Stimulated activated CD4-positive, alpha-beta T cell treated with anti-CD3 and anti-CD28 coated beads, Interleukin-2, amount 100 ng/mL, for 4 hours (primary cell): ENCODE results near the gene CDH2.

ENCODE experiments used
- DNase-seq: peaks from one replicate; pipeline ENCODE4 v3.0.0-alpha.2; 2020; ENCODE audit warnings: low read depth

The CDH2 gene

GRCh38 chr18:28168725-28169124 lies 8.2 kb downstream of the CDH2 start:
- no peak for DNase-seq

DNA sequence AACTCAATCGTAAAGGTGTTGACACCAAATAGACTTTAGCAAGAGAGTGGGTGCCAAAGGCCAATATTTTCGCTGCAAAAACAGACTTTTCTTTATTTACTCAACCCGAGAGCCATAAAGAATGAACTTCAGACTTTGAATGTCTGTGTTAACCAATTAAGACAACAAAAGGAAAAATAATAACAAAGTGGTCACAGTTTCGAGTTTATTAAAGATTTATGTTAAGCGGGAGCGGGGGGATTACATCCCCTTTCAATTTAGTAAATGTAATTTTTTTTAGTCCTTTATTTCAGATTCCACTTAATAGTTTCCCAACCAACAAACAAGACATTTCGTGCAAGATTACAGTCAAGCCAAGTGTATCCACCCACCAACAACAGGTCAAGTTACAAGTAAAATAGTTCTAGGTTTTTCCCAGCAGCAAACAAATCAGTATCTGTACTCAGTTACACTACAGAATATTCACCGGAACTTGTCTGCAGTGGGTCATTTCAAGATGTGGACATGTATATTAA lies 9.0 kb downstream of the CDH2 start:
- no peak for DNase-seq

DNA sequence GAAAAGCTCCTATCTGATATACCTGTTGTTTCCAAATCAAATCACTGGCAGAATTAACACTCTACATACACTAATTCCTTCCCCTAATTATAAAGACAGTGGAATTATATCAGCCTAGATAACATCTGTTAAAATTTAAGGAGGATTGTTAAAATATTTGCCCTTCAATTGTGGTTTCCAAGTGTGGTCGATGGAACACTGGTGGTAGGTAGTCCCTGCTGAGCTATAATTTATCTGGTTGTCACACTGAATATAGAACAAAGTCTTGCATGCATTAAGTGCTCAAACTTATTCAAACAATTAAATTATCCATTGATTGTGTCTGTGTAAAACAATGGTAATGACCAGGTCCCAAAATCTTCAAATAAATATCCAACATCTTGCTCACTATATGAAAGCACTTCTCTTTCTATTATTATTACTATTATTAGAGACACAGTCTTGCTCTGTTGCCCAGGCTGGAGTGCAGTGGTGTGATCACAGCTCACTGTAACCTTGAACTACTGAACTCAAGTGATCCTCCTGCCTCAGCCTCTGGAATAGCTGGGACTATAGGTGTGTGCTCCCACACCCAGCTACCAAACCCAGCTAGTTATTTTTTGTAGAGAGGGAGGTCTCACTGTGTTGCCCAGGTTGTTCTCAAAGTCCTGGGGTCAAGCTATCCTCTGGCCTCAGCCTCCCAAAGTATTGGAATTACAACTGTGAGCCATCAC lies 12.0 kb downstream of the CDH2 start:
- no peak for DNase-seq

GRCh38 chr18:28163201-28163775 lies 13.6 kb downstream of the CDH2 start:
- no peak for DNase-seq

DNA sequence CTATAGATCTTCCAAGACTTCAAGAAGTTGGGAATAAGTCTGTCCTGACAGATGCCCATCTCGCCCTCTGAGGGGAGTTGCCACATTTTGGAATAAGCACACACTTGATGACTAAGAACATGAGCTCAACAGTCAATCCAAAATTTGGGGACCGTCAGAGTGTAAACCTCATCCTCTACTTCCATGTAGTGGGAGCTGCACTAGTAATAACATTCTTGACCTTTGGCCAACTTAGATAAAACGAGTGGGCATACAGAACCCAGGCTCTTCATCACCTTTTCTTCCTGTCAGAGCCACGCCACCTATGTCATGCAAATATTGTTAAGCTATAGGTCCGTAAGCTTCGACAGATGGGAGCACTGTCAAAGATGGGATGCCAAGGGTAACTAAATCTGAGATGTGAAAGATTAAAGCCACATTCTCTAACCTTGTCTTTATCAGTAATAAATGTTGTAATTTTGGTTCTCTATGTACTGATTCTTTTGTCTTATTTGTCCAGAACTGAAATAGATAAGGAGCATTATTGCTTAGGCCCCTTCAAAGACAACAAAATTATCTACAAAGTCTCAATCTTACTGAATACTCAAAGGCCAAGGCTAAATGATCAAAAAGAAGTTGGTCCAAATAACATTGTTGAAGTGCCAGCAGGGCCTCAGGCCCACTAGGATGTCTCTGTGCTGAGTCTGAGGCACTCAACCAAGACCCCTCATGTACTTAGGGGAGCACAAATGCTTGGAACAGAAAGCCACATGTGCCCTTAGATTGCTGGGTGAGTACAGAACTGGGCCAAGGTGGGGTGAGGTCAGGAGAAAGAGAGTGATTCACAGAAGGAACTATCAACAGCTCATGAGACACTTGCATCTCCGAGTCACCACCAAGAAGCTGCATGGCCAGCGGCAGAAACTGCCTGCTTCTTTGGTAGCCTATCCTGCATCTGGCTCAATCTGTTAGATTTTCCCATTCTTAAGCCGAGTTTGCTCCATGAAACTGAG lies 15.0 kb downstream of the CDH2 start:
- no peak for DNase-seq

GRCh38 chr18:28159055-28159454 lies 17.9 kb downstream of the CDH2 start:
- DNase-seq: no peak

DNA sequence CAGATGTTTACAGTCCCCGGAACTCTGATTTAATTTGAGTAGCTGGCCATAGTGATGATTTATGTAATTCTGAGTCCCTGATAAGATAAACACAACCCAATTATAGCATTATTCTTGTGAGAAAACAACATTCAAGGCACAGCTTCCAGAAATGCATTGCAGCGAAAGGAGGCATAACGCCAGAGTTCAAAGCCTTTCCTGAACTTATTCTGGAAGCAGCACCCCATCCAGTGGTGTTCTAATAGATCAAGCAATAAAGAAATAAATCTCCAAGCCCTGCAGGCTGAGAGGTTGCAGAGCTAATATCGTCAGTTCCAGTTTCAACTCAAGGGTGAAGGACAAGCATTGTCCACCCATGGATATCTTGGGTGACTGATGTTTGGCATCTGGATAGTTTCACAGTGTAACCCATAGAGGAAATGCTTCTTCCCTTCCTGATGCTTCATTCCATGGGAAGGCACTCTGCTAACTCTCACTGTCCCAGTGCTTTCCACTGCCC lies 18.8 kb downstream of the CDH2 start:
- no peak for DNase-seq

DNA sequence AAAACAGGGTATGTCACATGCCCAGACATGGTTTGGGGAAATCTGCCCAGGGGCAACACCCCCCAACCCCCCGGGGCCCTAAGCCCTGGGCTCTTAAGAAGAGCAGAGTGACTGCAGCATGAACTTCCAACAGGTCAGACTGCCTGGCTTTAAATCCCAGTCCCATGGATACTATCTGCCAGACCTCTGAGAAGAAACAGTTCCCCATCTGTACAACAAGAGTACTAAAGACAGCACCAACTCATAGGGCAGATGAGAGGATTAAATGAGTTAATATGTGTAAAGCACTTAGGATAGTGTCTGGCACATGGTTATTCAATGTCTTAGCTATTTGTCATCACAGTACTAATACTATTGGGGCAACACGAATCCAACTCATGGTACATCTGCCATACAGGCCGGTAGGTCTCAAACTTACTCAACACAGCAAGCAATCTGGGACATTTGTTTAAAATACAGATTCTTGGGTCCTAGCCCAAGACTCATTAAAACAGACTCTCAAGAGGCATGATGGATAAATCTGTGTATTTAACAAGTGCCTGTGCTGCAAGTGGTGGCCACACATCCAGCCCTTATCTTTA lies 23.4 kb downstream of the CDH2 start:
- DNase-seq: no peak

GRCh38 chr18:28152754-28153153 lies 24.2 kb downstream of the CDH2 start:
- DNase-seq: no peak

DNA sequence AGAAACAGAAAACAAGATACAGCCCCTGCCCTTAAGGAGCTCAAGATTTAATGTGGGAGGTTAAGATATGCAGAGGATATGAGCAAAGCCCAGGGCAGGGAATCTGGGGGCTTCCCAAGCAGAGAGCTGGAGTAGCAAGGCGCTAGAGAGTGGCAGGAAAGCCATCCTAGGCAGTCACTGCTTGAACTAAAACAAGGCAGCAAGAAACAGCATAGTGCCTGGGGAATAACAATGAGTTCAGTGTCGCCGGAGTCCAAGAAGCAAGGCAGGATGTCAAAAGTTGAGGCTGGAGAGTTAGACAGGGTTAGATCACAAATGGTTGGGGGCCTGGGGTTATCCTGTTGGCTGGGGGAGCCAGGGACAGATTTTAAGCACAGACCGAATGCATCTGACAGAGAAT lies 24.6 kb downstream of the CDH2 start:
- DNase-seq: no peak

GRCh38 chr18:28151434-28151833 lies 25.5 kb downstream of the CDH2 start:
- DNase-seq: no peak

- no peak for DNase-seq
These were observed 26.0 kb downstream of the CDH2 start for GRCh38 chr18:28150925-28151324.

- DNase-seq: no peak
These were observed 27.0 kb downstream of the CDH2 start for GRCh38 chr18:28149810-28150420.

GRCh38 chr18:28147674-28148171 lies 29.2 kb downstream of the CDH2 start:
- DNase-seq: no peak

- DNase-seq: no peak
These were observed 33.2 kb downstream of the CDH2 start for GRCh38 chr18:28143725-28144124.

GRCh38 chr18:28138816-28139215 lies 38.1 kb downstream of the CDH2 start:
- no peak for DNase-seq

- no peak for DNase-seq
These were observed 40.9 kb downstream of the CDH2 start for GRCh38 chr18:28136071-28136470.

DNA sequence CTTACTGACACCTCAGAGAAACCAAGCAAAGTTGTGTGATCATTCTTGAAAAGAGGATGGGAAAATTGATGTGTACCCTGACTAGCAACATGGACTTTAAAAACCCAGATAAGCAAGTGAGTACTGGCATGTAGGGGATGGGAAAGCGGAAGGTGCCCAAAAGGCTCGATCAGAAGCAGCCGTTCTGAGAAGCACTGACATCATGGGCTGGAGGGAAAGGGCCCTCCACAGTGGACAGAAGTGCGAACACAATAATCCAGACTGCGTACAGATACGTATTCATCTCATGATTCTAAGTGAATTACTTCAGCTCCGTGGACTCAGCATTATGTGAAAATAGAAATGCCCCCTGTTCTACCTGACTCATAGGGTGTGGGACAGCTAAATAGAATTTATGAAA lies 42.2 kb downstream of the CDH2 start:
- no peak for DNase-seq

- no peak for DNase-seq
These were observed 44.8 kb downstream of the CDH2 start for GRCh38 chr18:28132084-28132483.

- no peak for DNase-seq
These were observed 48.3 kb downstream of the CDH2 start for GRCh38 chr18:28128659-28128980.
